OCI-LY3 (cell line): ENCODE data around the gene PRDM1.

Source experiments
- H2AFZ ChIP-seq: fragments of 200-600, 300-600 bp; shearing (Covaris generic); 2 replicates; pipeline ENCODE4 v1.6.0; 2014; ENCODE audit warnings: antibody characterized with exemption, low read depth, low read length
- H3K27ac ChIP-seq: fragments of 200-600, 300-600 bp; sonication (generic); 2 replicates; pipeline ENCODE4 v1.5.1; 2014; ENCODE audit warnings: mild to moderate bottlenecking, low read length, moderate library complexity, mixed read lengths
- H3K27me3 ChIP-seq: fragments of 200-600, 300-600 bp; sonication (generic); 2 replicates; pipeline ENCODE4 v1.6.1; 2014; ENCODE audit warnings: low read depth, low read length, mixed read lengths
- H3K36me3 ChIP-seq: fragments of 200-600, 300-600 bp; sonication (generic); replicated peaks from 2 replicates; pipeline ENCODE3; 2014; ENCODE audit warnings: low read depth, low read length, mixed read lengths
- H3K4me1 ChIP-seq: fragments of 300-600, 200-600 bp; sonication (generic); 2 replicates; pipeline ENCODE4 v1.6.1; 2014; ENCODE audit warnings: low read length, mixed read lengths
- H3K4me2 ChIP-seq: fragments of 200-600, 300-600 bp; sonication (generic); 2 replicates; pipeline ENCODE4 v1.6.1; 2014; ENCODE audit warnings: low read length, mixed read lengths
- H3K4me3 ChIP-seq: fragments of 300-600, 200-600 bp; sonication (generic); 2 replicates; pipeline ENCODE4 v1.5.1; 2014; ENCODE audit warnings: antibody characterized with exemption, mild to moderate bottlenecking, low read length, moderate library complexity
- H3K79me2 ChIP-seq: fragments of 300-600, 200-600 bp; shearing (Covaris generic); 2 replicates; pipeline ENCODE4 v1.6.1; 2014; ENCODE audit warnings: mild to moderate bottlenecking, low read length, mixed read lengths
- H3K9ac ChIP-seq: fragments of 300-600, 200-600 bp; shearing (Covaris generic); 2 replicates; pipeline ENCODE4 v1.6.0; 2014; ENCODE audit warnings: mild to moderate bottlenecking, low read length, moderate library complexity
- H3K9me3 ChIP-seq: fragments of 200-600, 300-600 bp; shearing (Covaris generic); 2 replicates; pipeline ENCODE4 v1.6.1; 2014; ENCODE audit warnings: low read length, mixed read lengths; ENCODE audit not compliant: insufficient read depth
- H4K20me1 ChIP-seq: fragments of 200-600, 300-600 bp; sonication (generic); 2 replicates; pipeline ENCODE4 v1.6.1; 2016; ENCODE audit warnings: low read length, mixed read lengths; ENCODE audit not compliant: insufficient read depth
- CTCF ChIP-seq: fragments of 200-600, 300-600 bp; sonication (generic); IDR thresholded peaks from 2 replicates; pipeline ENCODE4 v1.5.1; 2014; ENCODE audit warnings: antibody characterized with exemption, low read length, low read depth
- EZH2phosphoT487 ChIP-seq: fragments of 200-600 bp; shearing (Covaris generic); IDR thresholded peaks from 2 replicates; pipeline ENCODE4 v1.6.1; 2018; ENCODE audit warnings: antibody characterized with exemption, mixed run types, low read depth

The PRDM1 gene

GRCh38 chr6:106143665-106144064 is 57.5 kb downstream of the PRDM1 start:
- Histone ChIP-seq H3K4me3 (no peak overlapping the region), H3K36me3 (no peaks in the 10 kb centered on the region), H3K27me3 (no peaks in the 10 kb centered on the region), H3K27ac (no peak overlapping the region), H3K79me2 (no peaks in the 10 kb centered on the region), H3K4me1 (peaks cover 68% of the 10 kb centered on the region), H4K20me1 (no peaks in the 10 kb centered on the region), H3K9me3 (no peaks in the 10 kb centered on the region), H2AFZ (no peak overlapping the region), H3K9ac (no peak overlapping the region), H3K4me2 (no peak overlapping the region)
- TF ChIP-seq CTCF (no peak), EZH2phosphoT487 (no peak)

- Histone ChIP-seq H3K4me1 (peaks cover 70% of the 10 kb centered on the region), H3K9ac (peak overlapping the region; percentile 35; the same call in 1 of the 2 replicates), H2AFZ (0 out of 2 replicates have a peak overlapping the region, but pooled peaks have one; percentile 20), H3K4me2 (peak overlapping the region; percentile 82), H4K20me1 (no peaks in the 10 kb centered on the region), H3K27me3 (no peaks in the 10 kb centered on the region), H3K36me3 (no peaks in the 10 kb centered on the region), H3K79me2 (no peaks in the 10 kb centered on the region), H3K27ac (no peak overlapping the region), H3K4me3 (peak overlapping the region; percentile 57; the same call in 1 of the 2 replicates), H3K9me3 (no peaks in the 10 kb centered on the region)
- TF ChIP-seq CTCF (no peak), EZH2phosphoT487 (no peak)
These were observed 59.0 kb downstream of the PRDM1 start for GRCh38 chr6:106145144-106145543.

- TF ChIP-seq EZH2phosphoT487 (no peak), CTCF (no peak)
- Histone ChIP-seq H3K9ac (peak overlapping the region; percentile 35), H3K79me2 (no peaks in the 10 kb centered on the region), H3K36me3 (no peaks in the 10 kb centered on the region), H3K9me3 (no peaks in the 10 kb centered on the region), H3K27me3 (no peaks in the 10 kb centered on the region), H4K20me1 (no peaks in the 10 kb centered on the region), H3K4me1 (peaks cover 64% of the 10 kb centered on the region), H2AFZ (0 out of 2 replicates have a peak overlapping the region, but pooled peaks have one; percentile 20), H3K4me2 (peak overlapping the region; percentile 82), H3K27ac (no peak overlapping the region; the same call in 1 of the 2 replicates), H3K4me3 (peak overlapping the region; percentile 57)
These were observed 59.6 kb downstream of the PRDM1 start for GRCh38 chr6:106145741-106146227.

- Histone ChIP-seq H3K9me3 (no peaks in the 10 kb centered on the region), H3K36me3 (no peaks in the 10 kb centered on the region), H4K20me1 (no peaks in the 10 kb centered on the region), H3K9ac (no peak overlapping the region), H2AFZ (no peak overlapping the region), H3K79me2 (no peaks in the 10 kb centered on the region), H3K27me3 (no peaks in the 10 kb centered on the region), H3K4me1 (peaks cover 61% of the 10 kb centered on the region), H3K4me3 (no peak overlapping the region), H3K4me2 (peak overlapping the region; percentile 82), H3K27ac (no peak overlapping the region)
- no peak for TF ChIP-seq EZH2phosphoT487
These were observed 60.8 kb downstream of the PRDM1 start for GRCh38 chr6:106146852-106147351.
